Kidney (tissue), 14 donors: ENCODE results near the gene POLR3A. TPM values are rescaled to one million over a fixed set of nuclear protein-coding genes. Genes with fewer than 3 reads are reported as not detected.

Source experiments
- DNase-seq, 5 donors: peaks; one replicate each; pipeline ENCODE4 v3.0.0-alpha.2; 2013 to 2020
- FAIRE-seq: peaks from 2 replicates; lab custom pipeline; 2012; peaks lifted over from hg19 to GRCh38; lab: Jason Lieb, UNC
- H3K27ac ChIP-seq, 2 donors: one replicate each; pipeline ENCODE4 v1.7.0; 2013; ENCODE audit warnings: low read depth in 2 of 2, low read length in 2 of 2, inconsistent platforms in 1 of 2
- H3K27me3 ChIP-seq: one replicate; pipeline ENCODE4 v1.7.1; 2013; ENCODE audit warnings: low read length, inconsistent platforms; ENCODE audit not compliant: control insufficient read depth, insufficient read depth
- H3K36me3 ChIP-seq, 3 donors: one replicate each; pipeline versions ENCODE4 v1.7.0 to v1.7.1; 2013; ENCODE audit warnings: low read length in 3 of 3, control low read depth in 1 of 3, inconsistent platforms in 1 of 3; ENCODE audit not compliant: insufficient read depth in 3 of 3, control insufficient read depth in 2 of 3
- H3K4me1 ChIP-seq, 3 donors: one replicate each; pipeline versions ENCODE4 v1.7.0 to v1.7.1; 2013; ENCODE audit warnings: low read length in 3 of 3, inconsistent platforms in 1 of 3, low read depth in 1 of 3; ENCODE audit not compliant: control insufficient read depth in 2 of 3, insufficient read depth in 2 of 3
- H3K4me3 ChIP-seq, 3 donors: one replicate each; pipeline versions ENCODE4 v1.7.0 to v1.8.1; 2013; ENCODE audit warnings: low read length in 3 of 3, control low read depth in 1 of 3, inconsistent platforms in 1 of 3
- H3K9ac ChIP-seq, 3 donors: one replicate each; pipeline versions ENCODE4 v1.7.0 to v1.7.1; 2013; ENCODE audit warnings: low read length in 3 of 3, control low read depth in 1 of 3, inconsistent platforms in 1 of 3
- H3K9me3 ChIP-seq, 3 donors: one replicate each; pipeline versions ENCODE4 v1.7.0 to v1.7.1; 2013; ENCODE audit warnings: low read length in 3 of 3, control low read depth in 1 of 3, inconsistent platforms in 1 of 3; ENCODE audit not compliant: control insufficient read depth in 2 of 3, insufficient read depth in 1 of 3
- intact Hi-C: fragments of 100-400 bp; cut with DNase I; formaldehyde crosslinking; loops from one replicate; pipeline ENCODE4 v1.11.1; 2022
- polyA plus RNA-seq: library from polyadenylated mRNA; stranded (reverse); fragments of 350-450 nt; fragmentation: Illumina TruSeq; extraction: RNeasy Lipid Tissue Mini Kit (QIAGEN cat#74804); gene quantifications from one replicate; pipeline ENCODE4 v1.2.3, GENCODE V29; 2014; ENCODE audit warnings: low read depth, low replicate concordance; ENCODE audit not compliant: insufficient read depth
- total RNA-seq: library from RNA; stranded (reverse); fragmentation: NEBNext Ultra II Directional; extraction: Animal tissue kit (Norgen Biotek cat#: 25700); gene quantifications from one replicate; pipeline ENCODE4 v1.2.1, GENCODE V29; 2021
- TF ChIP-seq, protein P1 (sequence below): IDR thresholded peaks from 3 replicates; pipeline ENCODE4 v1.5.1; 2012; ENCODE audit warnings: mild to moderate bottlenecking, moderate library complexity, borderline replicate concordance; ENCODE audit not compliant: insufficient read depth; ENCODE audit errors: extremely low read depth
- donor health status: control.
- donor health status: control.
- donor health status: control.
- donor health status: control.
- donor health status: control.
- donor health status: DM: yes; HTN: yes; CAD: no.
- donor health status: Normal renal cell carcinoma (clear cell type).

POLR3A gene
- total and polyA plus RNA-seq, 2 donors from 2014 or later = 4.9 to 13.3 TPM

DNA sequence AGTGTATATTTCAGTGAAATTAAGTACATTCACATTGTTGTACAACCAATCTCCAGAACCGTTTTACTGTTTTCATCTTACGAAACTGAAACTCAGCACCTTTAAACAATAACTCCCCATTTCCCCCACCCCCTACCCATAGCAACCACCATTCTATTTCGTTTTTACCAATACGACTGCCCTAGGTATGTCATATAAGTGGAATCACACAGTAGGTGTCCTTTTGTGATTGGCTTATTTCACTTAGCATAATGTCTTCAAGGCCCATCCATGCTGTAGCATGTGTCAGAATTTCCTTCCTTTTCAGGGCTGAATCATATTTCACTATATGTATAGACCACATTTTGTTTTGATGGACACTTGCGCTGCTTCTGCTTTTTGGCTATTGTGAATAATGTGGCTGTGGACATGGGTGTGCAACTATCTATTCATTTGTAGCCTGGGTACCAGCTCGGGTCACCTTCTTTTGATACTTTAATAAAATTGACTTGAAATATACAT, 68.4 kb downstream of the POLR3A start:
- H3K9ac ChIP-seq = no peak overlapping the region
- H3K9me3 ChIP-seq = peaks cover 0 to 3% (median 0%) of the 10 kb centered on the region in 3 donors
- DNase-seq (no peak), FAIRE-seq (no peak)
- intact Hi-C loops = no loop called here
- no peak overlapping the region for H3K4me3 ChIP-seq
- H3K36me3 ChIP-seq = no peaks in the 10 kb centered on the region
- H3K4me1 ChIP-seq = no peaks in the 10 kb centered on the region
- H3K27me3 ChIP-seq = no peaks in the 10 kb centered on the region
- H3K27ac ChIP-seq = no peak overlapping the region
- TF ChIP-seq, protein P1, sequence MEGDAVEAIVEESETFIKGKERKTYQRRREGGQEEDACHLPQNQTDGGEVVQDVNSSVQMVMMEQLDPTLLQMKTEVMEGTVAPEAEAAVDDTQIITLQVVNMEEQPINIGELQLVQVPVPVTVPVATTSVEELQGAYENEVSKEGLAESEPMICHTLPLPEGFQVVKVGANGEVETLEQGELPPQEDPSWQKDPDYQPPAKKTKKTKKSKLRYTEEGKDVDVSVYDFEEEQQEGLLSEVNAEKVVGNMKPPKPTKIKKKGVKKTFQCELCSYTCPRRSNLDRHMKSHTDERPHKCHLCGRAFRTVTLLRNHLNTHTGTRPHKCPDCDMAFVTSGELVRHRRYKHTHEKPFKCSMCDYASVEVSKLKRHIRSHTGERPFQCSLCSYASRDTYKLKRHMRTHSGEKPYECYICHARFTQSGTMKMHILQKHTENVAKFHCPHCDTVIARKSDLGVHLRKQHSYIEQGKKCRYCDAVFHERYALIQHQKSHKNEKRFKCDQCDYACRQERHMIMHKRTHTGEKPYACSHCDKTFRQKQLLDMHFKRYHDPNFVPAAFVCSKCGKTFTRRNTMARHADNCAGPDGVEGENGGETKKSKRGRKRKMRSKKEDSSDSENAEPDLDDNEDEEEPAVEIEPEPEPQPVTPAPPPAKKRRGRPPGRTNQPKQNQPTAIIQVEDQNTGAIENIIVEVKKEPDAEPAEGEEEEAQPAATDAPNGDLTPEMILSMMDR = no peak

DNA sequence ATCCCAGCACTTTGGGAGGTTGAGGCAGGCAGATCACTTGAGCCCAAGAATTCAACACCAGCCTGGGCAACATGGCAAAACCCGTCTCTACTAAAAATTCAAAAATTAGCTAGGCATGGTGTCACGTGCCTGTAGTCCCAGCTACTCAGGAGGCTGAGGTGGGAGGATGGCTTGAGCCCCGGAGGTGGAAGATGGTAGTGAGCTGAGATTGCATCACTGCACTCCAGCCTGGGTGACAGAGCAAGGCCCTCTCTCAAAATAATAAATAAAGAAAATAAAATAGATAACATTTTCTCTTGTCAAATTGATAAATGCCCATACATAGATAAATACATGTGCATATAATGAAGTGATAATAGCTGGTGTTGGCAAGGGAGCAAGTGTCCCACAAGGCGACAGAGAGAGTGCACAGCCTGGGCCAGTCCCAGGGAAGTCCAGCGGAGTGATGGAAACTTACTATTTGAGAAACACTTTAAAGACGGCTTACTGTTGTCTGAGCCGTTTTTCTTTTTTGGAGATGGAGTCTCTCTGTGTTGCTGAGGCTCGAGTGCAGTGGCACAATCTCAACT, 69.3 kb downstream of the POLR3A start:
- FAIRE-seq (no peak), DNase-seq (no peak)
- Histone ChIP-seq H3K4me3 (no peak overlapping the region), H3K27ac (no peak overlapping the region), H3K9me3 (peaks cover 0 to 3% (median 0%) of the 10 kb centered on the region in 3 donors), H3K4me1 (no peaks in the 10 kb centered on the region), H3K36me3 (no peaks in the 10 kb centered on the region), H3K9ac (no peak overlapping the region), H3K27me3 (no peaks in the 10 kb centered on the region)
- TF ChIP-seq, protein P1 = no peak
- intact Hi-C loops = no loop called here

DNA sequence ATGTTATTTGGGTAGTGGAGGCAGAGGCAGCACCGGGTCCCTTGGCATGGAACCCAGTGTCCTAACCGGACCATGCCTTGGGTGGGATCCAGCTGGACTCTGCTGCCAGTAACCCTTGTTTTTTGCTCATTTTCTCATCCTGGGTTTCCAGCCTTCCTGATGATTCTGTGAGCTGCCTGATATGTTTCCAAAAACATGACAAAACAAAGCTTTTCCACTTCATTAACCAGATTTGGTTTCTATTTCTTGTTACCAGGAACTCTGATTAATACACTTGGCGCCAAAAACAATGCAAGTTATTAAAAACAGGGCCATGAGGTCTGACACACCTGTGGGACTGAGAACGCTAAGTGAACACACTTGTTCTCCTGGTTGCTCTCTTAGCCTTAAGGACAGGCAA, 69.9 kb downstream of the POLR3A start:
- Histone ChIP-seq H3K9ac (no peak overlapping the region), H3K9me3 (peaks cover 0 to 3% (median 0%) of the 10 kb centered on the region in 3 donors), H3K4me3 (no peak overlapping the region), H3K27me3 (no peaks in the 10 kb centered on the region), H3K36me3 (no peaks in the 10 kb centered on the region), H3K27ac (no peak overlapping the region), H3K4me1 (no peaks in the 10 kb centered on the region)
- DNase-seq (no peak), FAIRE-seq (no peak)
- TF ChIP-seq, protein P1 = no peak
- intact Hi-C loops = no loop called here
